Stimulated activated CD4-positive, alpha-beta T cell treated with anti-CD3 and anti-CD28 coated beads, Interleukin-12 subunit alpha, Interleukin-12 subunit beta, amount 100 ng/mL, for 4 hours (primary cell): Measurements from ENCODE around the gene PIPOX.

ENCODE experiments used
- DNase-seq: peaks from one replicate; pipeline ENCODE4 v3.0.0-alpha.2; 2020

Gene PIPOX

DNA sequence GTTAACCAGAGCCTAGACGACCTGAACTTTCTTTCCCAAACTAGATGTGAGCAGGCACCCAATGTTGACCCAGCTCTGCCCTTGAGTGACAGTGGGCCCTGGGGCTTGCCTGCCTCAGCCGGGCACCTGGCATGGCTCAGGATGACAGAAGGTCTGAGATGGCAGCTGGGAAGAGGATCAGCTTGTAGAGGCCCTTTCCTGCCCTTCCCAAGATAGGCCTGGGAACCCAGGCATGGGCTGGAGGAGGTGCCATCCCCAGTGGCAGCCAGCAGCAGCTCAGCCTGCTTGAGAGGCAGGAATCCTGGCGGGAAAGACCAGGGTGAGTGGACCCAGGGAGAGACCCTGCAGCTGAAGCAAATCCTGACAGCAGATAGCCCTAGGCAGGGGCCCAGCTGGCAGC lies 59.1 kb downstream of the PIPOX start:
- DNase-seq, result no peak

DNA sequence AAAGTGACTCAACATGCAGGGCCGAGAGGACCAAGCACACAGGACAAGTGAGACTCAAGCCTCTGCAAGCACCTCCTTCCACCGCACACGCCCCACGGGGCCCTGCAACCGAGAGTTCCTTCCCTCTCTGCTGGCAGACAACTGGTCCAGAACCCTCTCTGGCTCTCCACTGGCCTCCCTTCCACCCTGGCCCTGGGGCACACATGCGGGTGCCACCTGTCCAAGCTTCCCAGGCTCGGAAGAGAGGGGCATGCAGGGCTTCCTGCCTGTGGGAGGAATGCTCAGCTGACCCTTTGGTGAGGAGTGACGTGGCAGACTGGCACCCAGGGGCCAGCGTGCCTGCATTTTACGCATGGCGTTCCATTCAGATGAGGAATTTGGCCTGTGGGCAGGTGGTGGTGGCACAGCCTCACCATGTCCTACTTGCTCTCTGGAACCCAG lies 59.8 kb downstream of the PIPOX start:
- DNase-seq, result no peak

DNA sequence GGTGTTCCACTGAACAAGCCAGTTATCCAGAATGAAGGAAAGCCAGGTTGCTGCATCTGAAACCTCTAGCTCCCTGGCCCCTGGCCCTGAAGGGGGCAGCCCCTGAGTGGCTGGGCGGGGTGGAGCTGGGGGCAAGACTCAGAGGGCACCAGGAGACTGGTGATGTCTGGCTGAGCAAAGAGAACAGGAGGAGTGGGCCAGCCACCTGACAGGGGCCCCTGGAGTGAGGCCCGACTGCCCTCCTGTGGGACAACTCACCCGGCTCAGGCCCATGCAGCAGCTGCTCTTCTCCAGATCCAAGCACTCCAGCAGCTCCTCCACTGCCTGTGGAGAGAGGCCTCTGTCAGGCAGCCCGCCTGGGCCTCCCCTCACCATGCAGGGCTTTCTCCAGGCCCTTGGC lies 60.4 kb downstream of the PIPOX start:
- DNase-seq, result no peak
